GM13976 (cell line): ENCODE measurements around the gene PIP5K1B.

Source experiments
- DNase-seq: peaks from one replicate; pipeline ENCODE4 v3.0.0; 2012; ENCODE audit warnings: low spot score
- in situ Hi-C: fragments of 300-500 bp; cut with MboI; formaldehyde crosslinking; loops from one replicate; pipeline ENCODE4 v1.12.0; 2022; ENCODE audit warnings: low sequenced_read_pairs, mixed read lengths, inconsistent platforms; ENCODE audit not compliant: unreplicated experiment
- TF ChIP-seq, protein P1 (sequence below): IDR thresholded peaks from 2 replicates; pipeline ENCODE4 v1.5.1; 2012; ENCODE audit warnings: borderline replicate concordance, mild to moderate bottlenecking; ENCODE audit not compliant: insufficient read depth; ENCODE audit errors: extremely low read depth, missing control alignments, control extremely low read depth

Gene PIP5K1B, protein sequence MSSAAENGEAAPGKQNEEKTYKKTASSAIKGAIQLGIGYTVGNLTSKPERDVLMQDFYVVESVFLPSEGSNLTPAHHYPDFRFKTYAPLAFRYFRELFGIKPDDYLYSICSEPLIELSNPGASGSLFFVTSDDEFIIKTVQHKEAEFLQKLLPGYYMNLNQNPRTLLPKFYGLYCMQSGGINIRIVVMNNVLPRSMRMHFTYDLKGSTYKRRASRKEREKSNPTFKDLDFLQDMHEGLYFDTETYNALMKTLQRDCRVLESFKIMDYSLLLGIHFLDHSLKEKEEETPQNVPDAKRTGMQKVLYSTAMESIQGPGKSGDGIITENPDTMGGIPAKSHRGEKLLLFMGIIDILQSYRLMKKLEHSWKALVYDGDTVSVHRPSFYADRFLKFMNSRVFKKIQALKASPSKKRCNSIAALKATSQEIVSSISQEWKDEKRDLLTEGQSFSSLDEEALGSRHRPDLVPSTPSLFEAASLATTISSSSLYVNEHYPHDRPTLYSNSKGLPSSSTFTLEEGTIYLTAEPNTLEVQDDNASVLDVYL

DNA sequence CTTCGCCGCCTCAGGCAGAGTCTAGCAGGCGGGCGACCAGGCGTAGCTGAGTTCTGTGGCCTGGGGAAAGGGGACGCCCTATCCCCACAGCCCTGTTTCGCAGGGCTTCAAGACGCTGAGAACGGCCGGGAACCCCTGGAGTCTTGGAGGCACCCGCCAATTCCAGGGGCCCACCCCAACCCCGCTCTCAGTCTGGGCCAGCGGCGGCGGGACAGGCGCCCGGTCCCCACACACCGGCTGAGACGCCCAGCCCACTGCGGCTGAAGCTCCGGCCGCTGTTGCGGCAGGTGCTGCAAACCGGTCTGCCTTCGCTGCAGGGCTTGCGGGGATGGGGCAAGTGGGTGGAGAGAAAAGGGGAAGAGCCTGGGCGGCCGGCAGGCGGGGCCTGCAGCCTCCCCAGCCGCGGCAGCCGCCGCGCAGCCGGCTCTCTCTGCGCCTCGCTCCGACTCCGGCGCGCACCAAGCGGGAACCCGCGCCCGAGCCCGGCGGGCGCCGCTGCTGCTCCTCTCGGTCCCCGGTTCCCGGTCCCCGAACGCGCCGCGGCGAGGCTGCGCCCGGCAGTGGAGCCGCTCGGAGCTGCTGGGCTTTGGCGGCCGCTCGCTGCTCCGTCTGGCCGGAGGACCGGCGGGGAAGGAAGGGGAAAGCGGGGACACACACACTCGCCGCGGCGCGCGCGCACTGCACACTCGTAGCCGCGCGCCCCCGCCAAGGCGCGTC is at the start of gene PIP5K1B:
PIP5K1B (plus strand) TSS at position 427 of the 717 bp plus-strand sequence. CDS start 117,375 bp downstream, outside the sequence.
- in situ Hi-C loops: loop anchor here (10.0 to 25.0 kb wide), 3 partner anchors 90 to 482 kb away; no protein-coding TSS in a partner anchor
- DNase-seq: peak; percentile 92

DNA sequence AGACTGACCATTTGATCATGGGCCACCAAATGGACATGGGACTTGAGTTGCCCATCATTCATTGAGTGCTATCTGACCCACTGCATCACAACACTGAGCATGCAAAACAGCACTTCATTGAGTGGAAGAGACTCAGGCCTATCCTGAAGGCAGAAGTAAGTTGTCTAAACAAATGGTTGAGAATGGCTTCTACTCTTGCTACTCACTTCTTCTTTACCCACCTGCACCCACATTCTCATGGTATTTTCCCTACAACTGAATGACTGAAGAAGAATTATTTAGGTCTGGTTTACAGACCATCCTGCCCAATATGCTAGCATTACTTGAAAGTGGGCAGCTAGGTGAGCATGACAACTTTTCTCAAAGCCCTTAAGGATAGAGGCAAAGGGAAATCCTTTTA is 41.0 kb upstream of the PIP5K1B start:
- TF ChIP-seq, protein P1, sequence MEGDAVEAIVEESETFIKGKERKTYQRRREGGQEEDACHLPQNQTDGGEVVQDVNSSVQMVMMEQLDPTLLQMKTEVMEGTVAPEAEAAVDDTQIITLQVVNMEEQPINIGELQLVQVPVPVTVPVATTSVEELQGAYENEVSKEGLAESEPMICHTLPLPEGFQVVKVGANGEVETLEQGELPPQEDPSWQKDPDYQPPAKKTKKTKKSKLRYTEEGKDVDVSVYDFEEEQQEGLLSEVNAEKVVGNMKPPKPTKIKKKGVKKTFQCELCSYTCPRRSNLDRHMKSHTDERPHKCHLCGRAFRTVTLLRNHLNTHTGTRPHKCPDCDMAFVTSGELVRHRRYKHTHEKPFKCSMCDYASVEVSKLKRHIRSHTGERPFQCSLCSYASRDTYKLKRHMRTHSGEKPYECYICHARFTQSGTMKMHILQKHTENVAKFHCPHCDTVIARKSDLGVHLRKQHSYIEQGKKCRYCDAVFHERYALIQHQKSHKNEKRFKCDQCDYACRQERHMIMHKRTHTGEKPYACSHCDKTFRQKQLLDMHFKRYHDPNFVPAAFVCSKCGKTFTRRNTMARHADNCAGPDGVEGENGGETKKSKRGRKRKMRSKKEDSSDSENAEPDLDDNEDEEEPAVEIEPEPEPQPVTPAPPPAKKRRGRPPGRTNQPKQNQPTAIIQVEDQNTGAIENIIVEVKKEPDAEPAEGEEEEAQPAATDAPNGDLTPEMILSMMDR: no peak
- in situ Hi-C loops: no loop called here
- no peak for DNase-seq

More for the DNA sequence above, at the start of gene PIP5K1B:
- TF ChIP-seq, protein P1: peak; percentile 4

DNA sequence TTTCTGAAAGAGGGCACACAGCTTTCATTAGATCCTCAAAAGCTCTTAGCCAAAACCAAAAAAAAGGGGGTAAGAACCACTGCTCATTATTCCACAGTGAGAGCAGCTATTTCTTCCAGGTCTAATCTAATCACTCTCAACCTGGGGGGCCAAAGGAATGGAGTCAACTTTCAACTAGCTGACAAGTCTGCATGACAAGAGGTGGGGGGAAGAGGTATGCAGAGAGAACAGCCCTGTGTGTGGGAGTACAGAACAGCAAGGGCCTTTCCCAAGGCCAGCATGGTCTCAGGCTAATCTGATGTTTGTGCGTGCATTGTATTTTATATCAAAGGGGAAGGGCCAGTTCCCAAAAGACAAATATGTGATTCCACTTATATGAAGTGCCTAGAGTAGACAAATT is 36.9 kb upstream of the PIP5K1B start:
- TF ChIP-seq, protein P1: no peak
- in situ Hi-C loops: no loop called here
- peak; percentile 11 for DNase-seq

DNA sequence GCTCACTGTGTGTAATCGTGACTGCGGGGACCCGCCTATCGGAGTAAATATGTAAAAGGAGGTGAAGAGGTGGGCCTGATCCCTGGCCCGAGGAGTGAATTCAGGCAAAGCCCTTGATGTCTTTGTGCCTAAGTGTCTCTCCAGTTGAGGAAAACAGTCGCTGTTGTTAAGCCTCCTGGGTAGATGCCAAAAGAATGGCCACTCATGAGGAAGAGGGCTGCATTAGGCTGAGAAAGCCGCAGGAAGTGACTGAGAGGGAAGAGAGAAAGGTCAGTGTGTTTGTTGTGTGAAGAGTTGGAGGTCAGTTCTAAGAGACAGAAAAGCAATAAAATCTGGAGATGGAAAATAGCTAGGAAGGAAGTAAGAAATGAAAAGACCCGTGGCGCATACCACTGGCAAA is 35.8 kb upstream of the PIP5K1B start:
- in situ Hi-C loops: no loop called here
- TF ChIP-seq, protein P1: no peak
- no peak for DNase-seq

DNA sequence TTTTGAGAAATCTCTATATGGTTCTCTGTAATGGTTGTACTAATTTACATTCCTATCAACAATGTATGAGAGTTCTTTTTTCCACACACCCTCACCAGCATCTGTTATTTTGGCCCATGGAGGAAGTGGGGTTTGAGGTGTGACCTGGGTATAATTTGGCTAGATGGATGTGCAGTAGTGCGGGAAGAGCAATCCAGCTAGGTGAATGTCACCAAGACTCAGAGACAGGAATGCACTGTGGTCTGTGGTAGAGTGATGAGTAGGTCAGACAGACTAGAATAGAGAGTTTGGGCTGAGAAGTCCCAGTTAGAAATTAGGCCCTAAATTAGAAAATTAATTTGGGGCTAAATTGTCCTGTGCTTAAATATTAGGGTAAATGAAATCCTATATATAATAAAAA is 32.8 kb upstream of the PIP5K1B start:
- TF ChIP-seq, protein P1: no peak
- in situ Hi-C loops: no loop called here
- DNase-seq: no peak

DNA sequence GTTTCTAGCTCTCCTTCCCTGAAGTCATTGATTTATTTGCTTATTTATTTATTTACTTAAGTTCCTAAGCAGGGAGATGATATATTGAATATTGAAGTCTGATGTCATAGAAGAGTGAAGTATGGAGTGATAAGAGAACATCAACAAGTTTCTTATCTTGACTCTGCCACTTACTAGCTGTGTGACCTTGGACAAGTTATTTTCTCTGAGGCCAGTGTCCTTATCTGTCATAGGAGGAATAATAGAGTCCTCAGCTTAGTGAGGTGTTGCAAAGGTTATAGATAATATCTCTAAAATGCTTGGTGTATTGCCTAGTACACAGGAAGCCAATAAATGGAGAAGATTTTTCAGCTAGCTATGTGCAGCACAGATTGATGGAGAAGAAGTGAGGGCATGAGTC is 32.4 kb upstream of the PIP5K1B start:
- in situ Hi-C loops: no loop called here
- TF ChIP-seq, protein P1: no peak
- DNase-seq: no peak
